GM21526 (cell line): ENCODE measurements around the gene ZNF646.

Source experiments
- ATAC-seq: cut with Tn5 transposase; IDR thresholded peaks from one replicate; pipeline ENCODE4 v1.9.1; 2021; ENCODE audit warnings: moderate library complexity; ENCODE audit not compliant: unreplicated experiment, low FRiP score

The ZNF646 gene

DNA sequence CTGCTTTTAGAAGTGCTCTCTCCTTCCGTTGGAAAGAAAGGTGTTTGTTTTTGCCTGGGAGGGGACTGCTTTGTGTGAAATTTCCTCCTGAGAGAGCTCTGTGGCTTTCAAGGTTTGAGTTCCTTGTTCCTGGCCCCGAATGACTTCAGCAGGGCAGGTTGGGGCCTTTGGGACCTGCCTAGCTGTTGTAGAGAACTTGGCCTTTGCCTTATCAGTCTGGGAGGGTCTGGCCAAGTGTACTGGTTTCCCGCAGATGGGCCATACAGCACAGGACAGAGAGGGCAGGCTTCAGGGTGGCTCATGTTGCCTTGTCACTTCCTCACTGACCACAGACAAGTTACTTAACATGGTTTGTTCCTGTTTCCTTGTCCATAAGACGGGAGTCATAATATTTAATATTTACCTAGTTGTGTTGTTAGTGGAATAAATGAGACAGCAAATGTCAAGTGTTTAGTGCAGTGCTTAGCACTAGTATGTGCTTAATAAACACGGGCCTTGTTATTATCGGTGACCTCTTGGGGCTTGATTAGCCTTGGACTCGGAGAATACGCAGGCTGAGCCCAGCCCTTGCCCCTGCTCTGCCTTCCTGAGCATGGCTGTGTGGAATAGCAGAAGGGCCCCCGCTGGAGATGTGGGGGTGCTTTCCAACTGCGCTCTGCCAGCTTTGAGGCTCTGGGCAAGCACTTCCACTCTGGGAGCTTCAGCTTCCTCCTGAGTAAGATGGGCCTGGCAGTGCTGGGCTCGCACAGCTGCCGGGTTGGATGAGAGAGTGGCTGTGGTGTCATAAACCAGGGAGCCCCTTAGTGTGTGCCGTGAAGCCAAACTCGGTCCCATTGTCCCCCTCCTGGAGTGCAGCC lies 54.7 kb downstream of the ZNF646 start:
- ATAC-seq: no peak

DNA sequence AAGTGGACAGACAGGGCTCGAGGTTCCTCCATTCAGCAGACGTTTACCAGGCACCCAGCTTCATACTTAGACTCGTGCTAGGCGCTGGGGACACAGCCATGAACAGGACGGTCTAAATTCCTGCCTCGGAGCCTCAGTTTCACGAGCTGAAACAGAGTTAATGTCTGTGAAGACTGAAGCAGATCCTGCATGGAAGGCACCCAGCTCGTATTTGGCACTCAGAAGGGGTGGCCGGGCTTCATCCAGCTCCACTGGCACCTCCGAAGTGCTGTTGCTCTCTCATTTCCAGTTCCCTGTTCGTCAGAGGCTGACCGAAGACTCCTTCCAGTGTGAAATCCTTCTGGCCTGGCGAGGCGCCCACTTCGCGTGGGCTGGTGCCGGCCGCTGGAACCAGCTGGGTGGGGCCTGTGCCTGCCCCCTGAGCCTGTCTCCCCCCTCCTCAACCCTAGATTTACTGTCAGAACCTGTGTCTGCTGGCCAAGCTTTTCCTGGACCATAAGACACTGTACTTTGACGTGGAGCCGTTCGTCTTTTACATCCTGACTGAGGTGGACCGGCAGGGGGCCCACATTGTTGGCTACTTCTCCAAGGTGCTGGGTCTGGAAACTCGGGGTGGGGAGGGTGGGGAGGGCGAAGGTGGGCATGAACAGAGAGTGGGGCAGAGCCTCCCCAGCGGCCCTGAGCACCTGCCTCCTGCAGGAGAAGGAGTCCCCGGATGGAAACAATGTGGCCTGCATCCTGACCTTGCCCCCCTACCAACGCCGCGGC lies 55.5 kb downstream of the ZNF646 start:
- ATAC-seq: no peak

GRCh38 chr16:31130336-31130891 lies 56.2 kb downstream of the ZNF646 start:
- ATAC-seq: no peak

GRCh38 chr16:31130899-31131298 lies 56.7 kb downstream of the ZNF646 start:
- no peak for ATAC-seq

DNA sequence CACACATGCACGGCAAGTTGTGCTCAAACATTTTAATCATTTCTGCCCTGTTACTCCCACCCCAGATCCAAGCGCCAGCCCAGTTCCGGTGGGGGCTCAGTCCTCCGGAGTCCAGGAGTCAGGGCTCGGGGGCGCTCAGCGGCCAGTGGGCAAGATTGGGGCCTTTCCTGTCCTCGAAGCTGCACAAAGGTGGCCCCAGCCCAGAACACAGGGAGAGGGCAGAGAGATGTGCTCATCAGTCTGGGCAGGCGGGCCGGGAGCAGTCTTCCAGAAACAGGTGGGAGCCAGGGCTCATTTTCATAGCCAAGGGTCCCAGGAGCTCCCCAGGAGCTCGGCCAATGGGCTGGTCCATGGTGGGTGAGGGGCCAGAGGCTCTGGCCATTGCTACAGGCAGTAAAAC lies 57.2 kb downstream of the ZNF646 start:
- ATAC-seq: no peak

DNA sequence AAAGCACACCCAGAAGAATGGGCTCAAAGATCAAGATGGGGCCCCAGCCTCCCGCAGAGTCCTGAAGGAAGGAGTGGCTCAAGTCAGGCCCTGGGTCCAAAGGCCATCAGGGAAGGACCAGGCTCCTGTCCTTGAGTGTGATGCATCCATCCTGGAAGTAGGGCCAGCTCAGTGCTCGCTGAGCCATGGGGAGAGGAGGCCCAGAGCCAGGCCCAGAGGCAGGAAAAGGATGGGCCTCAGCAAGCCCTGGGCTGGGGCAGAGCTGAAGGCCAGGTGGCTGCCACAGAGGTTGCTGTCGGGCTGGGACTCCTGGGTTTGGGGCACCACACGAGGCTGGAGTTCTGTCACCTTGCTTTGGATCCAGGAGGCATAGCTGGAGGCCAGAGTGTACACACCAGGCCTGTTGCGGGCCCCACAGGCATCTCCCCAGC lies 57.6 kb downstream of the ZNF646 start:
- ATAC-seq: no peak

DNA sequence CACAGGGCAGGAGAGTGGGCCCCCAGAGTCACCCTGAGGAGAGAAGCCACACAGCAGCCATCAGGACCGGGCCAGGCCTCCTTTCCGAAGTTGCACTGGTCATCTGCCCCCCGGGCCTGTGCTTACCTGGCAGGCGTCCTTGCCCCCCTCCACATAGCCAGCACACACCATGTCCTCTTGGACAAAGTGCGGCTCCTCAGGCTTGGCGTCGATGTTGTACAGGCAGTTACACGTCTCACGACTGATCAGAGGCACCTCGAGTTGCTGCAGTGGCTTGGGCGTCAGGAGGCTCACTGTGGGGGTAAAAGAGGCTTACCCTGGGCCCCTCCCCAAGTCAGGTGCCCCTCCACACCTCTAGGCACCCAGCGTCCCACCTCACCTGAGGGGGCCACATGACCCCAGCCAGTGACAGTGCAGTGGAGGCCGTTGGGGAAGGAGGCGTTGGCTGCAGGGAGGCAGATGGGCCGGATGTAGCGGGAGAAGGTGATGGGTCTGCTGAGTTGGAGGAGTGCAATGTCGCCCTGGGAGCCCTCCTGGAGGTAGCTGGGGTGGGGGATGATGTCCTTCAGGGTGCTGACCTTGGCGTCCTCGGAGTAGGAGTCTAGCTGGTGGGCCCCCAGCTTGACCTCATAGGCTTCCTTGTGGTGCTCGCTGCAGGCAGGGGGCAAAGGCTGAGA lies 58.2 kb downstream of the ZNF646 start:
- ATAC-seq: no peak

DNA sequence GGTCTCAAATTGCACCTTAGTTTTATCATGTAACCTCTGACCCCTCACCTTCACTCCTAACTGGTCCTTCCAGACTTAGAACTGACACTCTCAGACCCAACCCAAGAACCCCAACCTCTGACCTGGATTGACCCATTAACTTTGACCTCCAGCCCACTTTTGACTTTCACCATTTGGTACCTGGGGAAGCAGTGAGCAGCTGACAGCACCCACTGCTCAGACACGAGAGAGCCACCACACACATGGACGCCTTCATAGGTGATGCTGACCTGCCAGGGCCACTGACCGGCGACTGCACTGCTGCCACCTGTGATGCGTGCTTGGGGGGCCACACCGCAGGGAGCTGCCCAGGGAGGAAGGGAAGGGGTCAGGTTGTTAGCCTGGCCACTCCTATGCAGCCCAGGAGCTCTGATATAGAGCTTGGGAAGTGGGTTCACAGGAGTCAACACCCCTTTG lies 58.9 kb downstream of the ZNF646 start:
- no peak for ATAC-seq
